ENCODE results near the gene RGS6.

GRCh38 chr14:72432748-72433147, 500.5 kb downstream of the RGS6 start:
- TF ChIP-seq CTCF (conservative IDR thresholded peaks at IDR 0.05; ENCODE audit: low read depth, low read length) (no peak), EZH2 (IDR thresholded peaks at IDR 0.05; ENCODE audit: low read length, unreplicated experiment) (no peak), EZH2phosphoT487 (IDR thresholded peaks at IDR 0.05; ENCODE audit: borderline replicate concordance, low read length) (no peak)
